ENCODE results near the gene ORAI3. TPM values are rescaled to one million over a fixed set of nuclear protein-coding genes. Genes with fewer than 3 reads are reported as not detected.

ORAI3 gene
- total RNA-seq, 1 experiment from 2014 or later = 46.4 TPM

- peak; percentile 98 for DNase-seq (ENCODE audit: low spot score)
Observed at GRCh38 chr16:30947859-30948666, 805 bp upstream of the ORAI3 start.

GRCh38 chr16:30949650-30950515 is 1.0 kb downstream of the ORAI3 start:
- peak; percentile 98 for DNase-seq (ENCODE audit: low spot score)

GRCh38 chr16:30950516-30951065 is 1.7 kb downstream of the ORAI3 start:
- no peak for DNase-seq (ENCODE audit: low spot score)

GRCh38 chr16:30951193-30951592 is 2.3 kb downstream of the ORAI3 start:
- DNase-seq (ENCODE audit: low spot score) = no peak

- DNase-seq (ENCODE audit: low spot score) = no peak
Observed at GRCh38 chr16:30951750-30952149, 2.9 kb downstream of the ORAI3 start.

GRCh38 chr16:30953111-30953510 is 4.2 kb downstream of the ORAI3 start:
- no peak for DNase-seq (ENCODE audit: low spot score)

GRCh38 chr16:30953511-30954124 is 4.8 kb downstream of the ORAI3 start:
- DNase-seq (ENCODE audit: low spot score) = peak; percentile 67

GRCh38 chr16:30954993-30955392 is 6.1 kb downstream of the ORAI3 start:
- no peak for DNase-seq (ENCODE audit: low spot score)

GRCh38 chr16:30956601-30957455 is 8.0 kb downstream of the ORAI3 start:
- DNase-seq (ENCODE audit: low spot score) = peak; percentile 88

GRCh38 chr16:30957456-30958174 is 8.7 kb downstream of the ORAI3 start, which contains the start of gene SETD1A:
Gene SETD1A, plus strand, starts transcription at chr16:30957754. Its CDS starts 978 bp downstream, at chr16:30958732.
- DNase-seq (ENCODE audit: low spot score) = peak; percentile 94

- peak; percentile 32 for DNase-seq (ENCODE audit: low spot score)
Observed at GRCh38 chr16:30958175-30959079, 9.6 kb downstream of the ORAI3 start.

GRCh38 chr16:30961384-30961783 is 12.5 kb downstream of the ORAI3 start:
- DNase-seq (ENCODE audit: low spot score) = no peak

- DNase-seq (ENCODE audit: low spot score) = no peak
Observed at GRCh38 chr16:30963925-30964511, 15.2 kb downstream of the ORAI3 start.

GRCh38 chr16:30964574-30965226 is 15.8 kb downstream of the ORAI3 start:
- no peak for DNase-seq (ENCODE audit: low spot score)

- no peak for DNase-seq (ENCODE audit: low spot score)
Observed at GRCh38 chr16:30965436-30965835, 16.6 kb downstream of the ORAI3 start.

- no peak for DNase-seq (ENCODE audit: low spot score)
Observed at GRCh38 chr16:30966033-30966619, 17.3 kb downstream of the ORAI3 start.

GRCh38 chr16:30967795-30968194 is 18.9 kb downstream of the ORAI3 start:
- DNase-seq (ENCODE audit: low spot score) = no peak
